Uterus (tissue), 4 donors: ENCODE data around the gene STUB1. TPM values are rescaled to one million over a fixed set of nuclear protein-coding genes. Genes with fewer than 3 reads are reported as not detected.

Experiments used
- DNase-seq, 2 donors: peaks; one replicate each; pipeline ENCODE4 v3.0.0-alpha.2; 2019 to 2020
- H3K27ac ChIP-seq, 2 donors: fragments of 200-600 bp; sonication (generic); 1 replicate in 1 of 2; 2 replicates in 1 of 2; pipeline ENCODE4 v1.5.1; 2016 to 2018
- H3K27me3 ChIP-seq, 2 donors: fragments of 200-600 bp; sonication (generic); one replicate each; pipeline ENCODE4 v1.5.1; 2018 to 2019; ENCODE audit warnings: control low read depth in 1 of 2
- H3K36me3 ChIP-seq, 2 donors: fragments of 200-600 bp; sonication (generic); one replicate each; pipeline ENCODE4 v1.5.1; 2019; ENCODE audit warnings: control low read depth in 1 of 2
- H3K4me1 ChIP-seq, 2 donors: fragments of 200-600 bp; sonication (generic); one replicate each; pipeline ENCODE4 v1.5.1; 2018 to 2019; ENCODE audit warnings: control low read depth in 1 of 2
- H3K4me3 ChIP-seq, 2 donors: fragments of 200-600 bp; sonication (generic); 1 replicate in 1 of 2; 2 replicates in 1 of 2; pipeline ENCODE4 v1.5.1; 2018 to 2019; ENCODE audit warnings: mild to moderate bottlenecking in 1 of 2
- H3K9me3 ChIP-seq, 2 donors: fragments of 200-600 bp; sonication (generic); one replicate each; pipeline ENCODE4 v1.5.1; 2019; ENCODE audit warnings: control low read depth in 1 of 2
- POLR2A ChIP-seq, 2 donors: fragments of 450-650 bp; IDR thresholded peaks; one replicate each; pipeline ENCODE4 v1.6.1; 2016; ENCODE audit warnings: antibody characterized with exemption in 2 of 2, mild to moderate bottlenecking in 1 of 2, moderate library complexity in 1 of 2
- intact Hi-C: fragments of 100-400 bp; cut with DNase I; formaldehyde crosslinking; loops from one replicate; pipeline ENCODE4 v1.15.1; 2023; ENCODE audit warnings: low total_unique reads
- total RNA-seq, 4 donors: library from RNA; depleted of rRNA in 3 of 4; stranded (reverse); fragments of >200 nt in 3 of 4; gene quantifications; one replicate each; pipeline versions ENCODE4 v1.1.0 to v1.2.4, GENCODE V29; 2014 to 2023
- TF ChIP-seq, protein P1 (sequence below), 4 experiments: fragments of 200-600 bp in 2 of 4; fragments of 450-650 bp in 2 of 4; sonication (generic) in 2 of 4; IDR thresholded peaks; one replicate each; pipeline ENCODE4 v1.5.1; 2016 to 2019; ENCODE audit warnings: antibody characterized with exemption in 4 of 4, mild to moderate bottlenecking in 2 of 4, moderate library complexity in 1 of 4
- donor health status: DM: yes; HTN: yes; CAD: no.

The STUB1 gene
- total RNA-seq, 4 donors from 2014 or later: 62.7 to 212 (median 93.3) TPM

DNA sequence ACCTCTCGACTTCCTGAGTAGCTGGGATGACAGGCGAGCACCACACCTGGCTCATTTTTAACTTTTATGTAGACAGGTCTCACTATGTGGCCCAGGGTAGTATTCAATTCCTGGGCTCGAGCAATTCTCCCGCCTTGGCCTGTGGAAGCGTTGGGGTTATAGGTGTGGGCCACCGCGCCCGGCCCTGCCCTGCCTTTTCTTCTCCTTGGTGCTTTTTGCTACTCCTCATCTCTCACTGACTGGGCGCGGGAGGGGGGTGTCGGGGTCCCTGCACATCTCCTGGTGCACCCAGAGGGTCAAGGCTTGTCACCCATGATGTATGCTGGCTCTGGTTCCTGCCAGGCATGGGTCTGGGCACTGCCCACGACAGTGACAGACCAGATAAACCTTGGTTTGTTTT lies 35.7 kb upstream of the STUB1 start:
- peaks cover 0 to 14% of the 10 kb centered on the region in 2 donors for H3K4me1 ChIP-seq

DNA sequence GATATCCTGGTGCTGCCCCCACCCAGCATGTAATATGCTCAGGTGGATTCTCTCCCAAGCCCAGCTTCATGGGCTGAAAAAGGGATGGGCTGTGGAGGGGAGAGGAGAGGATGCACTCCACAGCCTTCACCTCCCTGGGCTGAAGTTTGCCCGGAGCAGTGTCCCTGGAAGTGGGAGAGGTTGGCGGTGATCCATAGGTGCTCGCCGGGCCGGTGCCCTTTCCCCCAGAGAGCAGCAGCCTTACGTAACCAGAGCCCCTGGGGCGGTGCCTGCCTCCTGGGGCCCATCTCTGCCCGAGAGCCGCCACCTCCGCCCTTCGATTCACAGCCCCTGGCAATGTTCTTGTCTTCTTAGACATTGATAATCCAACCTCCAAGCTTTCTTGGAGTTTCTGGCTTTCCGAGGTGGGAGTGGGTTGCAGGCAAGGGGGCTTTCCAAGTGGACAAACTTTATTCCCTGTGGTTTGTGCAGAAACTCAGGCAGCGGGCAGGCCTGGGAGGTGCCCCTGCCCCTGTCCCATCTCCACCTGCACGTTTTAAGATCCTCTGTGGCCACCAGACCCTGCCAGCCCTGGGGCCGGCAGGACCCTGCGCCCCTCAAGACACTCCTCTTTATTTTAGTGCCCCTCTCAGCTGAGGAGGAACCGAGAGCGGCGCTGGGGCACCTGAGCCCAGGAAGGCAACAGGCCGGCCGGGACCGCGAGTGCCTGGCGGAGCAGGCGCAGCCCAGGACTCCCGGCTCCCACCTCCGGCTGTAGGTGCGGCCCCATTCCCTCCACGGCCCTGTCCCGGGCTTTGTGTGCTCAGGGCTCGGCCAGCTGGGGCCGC lies 34.1 kb upstream of the STUB1 start:
- no peak overlapping the region for H3K27ac ChIP-seq
- DNase-seq: no peak
- H3K4me1 ChIP-seq: peaks cover 0 to 26% of the 10 kb centered on the region in 2 donors

More for the DNA sequence above, 35.7 kb upstream of the STUB1 start:
- Histone ChIP-seq H3K4me3 (no peak overlapping the region), H3K9me3 (no peaks in the 10 kb centered on the region), H3K27ac (no peak overlapping the region), H3K27me3 (no peaks in the 10 kb centered on the region), H3K36me3 (no peaks in the 10 kb centered on the region)
- intact Hi-C loops: no loop called here
- DNase-seq: no peak
- no peak for TF ChIP-seq POLR2A (IDR thresholded peaks at IDR 0.05)
- TF ChIP-seq, protein P1, sequence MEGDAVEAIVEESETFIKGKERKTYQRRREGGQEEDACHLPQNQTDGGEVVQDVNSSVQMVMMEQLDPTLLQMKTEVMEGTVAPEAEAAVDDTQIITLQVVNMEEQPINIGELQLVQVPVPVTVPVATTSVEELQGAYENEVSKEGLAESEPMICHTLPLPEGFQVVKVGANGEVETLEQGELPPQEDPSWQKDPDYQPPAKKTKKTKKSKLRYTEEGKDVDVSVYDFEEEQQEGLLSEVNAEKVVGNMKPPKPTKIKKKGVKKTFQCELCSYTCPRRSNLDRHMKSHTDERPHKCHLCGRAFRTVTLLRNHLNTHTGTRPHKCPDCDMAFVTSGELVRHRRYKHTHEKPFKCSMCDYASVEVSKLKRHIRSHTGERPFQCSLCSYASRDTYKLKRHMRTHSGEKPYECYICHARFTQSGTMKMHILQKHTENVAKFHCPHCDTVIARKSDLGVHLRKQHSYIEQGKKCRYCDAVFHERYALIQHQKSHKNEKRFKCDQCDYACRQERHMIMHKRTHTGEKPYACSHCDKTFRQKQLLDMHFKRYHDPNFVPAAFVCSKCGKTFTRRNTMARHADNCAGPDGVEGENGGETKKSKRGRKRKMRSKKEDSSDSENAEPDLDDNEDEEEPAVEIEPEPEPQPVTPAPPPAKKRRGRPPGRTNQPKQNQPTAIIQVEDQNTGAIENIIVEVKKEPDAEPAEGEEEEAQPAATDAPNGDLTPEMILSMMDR (IDR thresholded peaks at IDR 0.05): no peak

DNA sequence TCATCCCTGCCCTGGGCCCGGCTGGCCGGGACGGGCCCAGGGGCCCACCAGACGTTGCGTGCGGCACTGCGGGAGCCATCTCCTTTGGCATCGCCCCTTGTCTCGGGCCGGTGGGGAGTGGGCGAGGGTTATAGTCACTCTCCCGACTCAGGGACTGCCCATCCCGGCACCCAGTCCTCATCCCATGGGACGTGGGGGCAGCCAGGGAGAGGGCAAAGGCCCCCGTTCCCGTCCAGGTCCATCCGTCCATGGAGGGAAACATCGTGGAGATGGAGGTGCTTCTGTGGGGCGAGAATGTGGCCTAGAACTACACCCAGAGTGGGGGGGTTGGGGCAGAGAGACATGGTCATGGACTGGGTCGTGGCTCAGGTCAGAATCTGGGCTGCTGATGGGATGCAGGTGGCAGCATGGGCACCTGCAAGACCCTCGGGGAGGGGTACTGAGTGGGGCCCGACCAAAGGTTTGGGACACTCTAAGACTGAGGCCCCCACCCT lies 33.5 kb upstream of the STUB1 start:
- Histone ChIP-seq H3K36me3 (no peaks in the 10 kb centered on the region), H3K27ac (no peak overlapping the region), H3K27me3 (no peaks in the 10 kb centered on the region), H3K4me1 (peaks cover 0 to 26% of the 10 kb centered on the region in 2 donors), H3K4me3 (no peak overlapping the region), H3K9me3 (no peaks in the 10 kb centered on the region)
- intact Hi-C loops: no loop called here
- no peak for DNase-seq
- TF ChIP-seq, protein P1 (IDR thresholded peaks at IDR 0.05): no peak
- no peak for TF ChIP-seq POLR2A (IDR thresholded peaks at IDR 0.05)

More for the DNA sequence above, 34.1 kb upstream of the STUB1 start:
- no peak overlapping the region for H3K4me3 ChIP-seq
- no peak for TF ChIP-seq POLR2A (IDR thresholded peaks at IDR 0.05)
- TF ChIP-seq, protein P1 (IDR thresholded peaks at IDR 0.05): no peak
- H3K27me3 ChIP-seq: no peaks in the 10 kb centered on the region
- H3K9me3 ChIP-seq: no peaks in the 10 kb centered on the region
- intact Hi-C loops: no loop called here
- H3K36me3 ChIP-seq: no peaks in the 10 kb centered on the region

DNA sequence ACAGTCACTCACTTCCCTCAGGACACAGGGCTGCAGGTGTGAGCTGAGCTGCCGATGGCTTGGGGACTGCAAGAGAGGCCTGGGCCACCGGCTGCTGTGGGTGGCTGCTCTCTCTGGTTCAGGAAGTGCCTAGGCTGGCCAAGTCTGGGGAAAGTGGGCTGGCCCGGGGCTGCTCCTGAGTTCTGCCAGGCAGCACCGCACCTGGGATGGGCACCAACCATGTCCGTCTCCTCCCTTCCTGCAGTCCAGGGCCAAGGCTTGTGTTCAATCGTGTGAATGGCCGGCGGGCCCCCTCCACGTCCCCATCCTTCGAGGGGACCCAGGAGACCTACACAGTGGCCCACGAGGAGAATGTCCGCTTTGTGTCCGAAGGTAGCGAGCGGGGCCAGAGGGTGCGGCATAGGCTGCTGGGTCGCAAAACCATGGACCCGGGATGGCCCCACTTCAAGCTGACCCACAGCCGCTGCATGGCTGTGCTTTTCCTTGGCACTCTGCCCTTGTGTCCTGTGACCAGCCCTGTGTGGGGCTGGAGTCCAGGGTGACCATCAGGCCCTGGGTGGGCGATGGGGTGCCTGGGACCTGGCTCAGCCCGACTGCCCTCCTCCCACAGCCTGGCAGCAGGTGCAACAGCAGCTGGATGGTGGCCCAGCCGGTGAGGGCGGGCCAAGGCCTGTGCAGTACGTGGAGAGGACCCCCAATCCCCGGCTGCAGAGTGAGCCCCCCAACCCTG lies 32.9 kb upstream of the STUB1 start:
- no peak overlapping the region for H3K27ac ChIP-seq

More for the DNA sequence above, 32.9 kb upstream of the STUB1 start:
- intact Hi-C loops: no loop called here
- Histone ChIP-seq H3K9me3 (no peaks in the 10 kb centered on the region), H3K4me1 (peaks cover 0 to 26% of the 10 kb centered on the region in 2 donors), H3K36me3 (no peaks in the 10 kb centered on the region), H3K27me3 (no peaks in the 10 kb centered on the region), H3K4me3 (no peak overlapping the region)
- no peak for DNase-seq
- no peak for TF ChIP-seq POLR2A (IDR thresholded peaks at IDR 0.05)
- TF ChIP-seq, protein P1 (IDR thresholded peaks at IDR 0.05): no peak
